Measurements from ENCODE around the gene RNF222. TPM values are rescaled to one million over a fixed set of nuclear protein-coding genes. Genes with fewer than 3 reads are reported as not detected.

RNF222 gene
- total and polyA plus RNA-seq, 2 donors (not counting 1 experiment from before 2014, with no cell fraction given): 3.0 TPM; not detected in 1

DNA sequence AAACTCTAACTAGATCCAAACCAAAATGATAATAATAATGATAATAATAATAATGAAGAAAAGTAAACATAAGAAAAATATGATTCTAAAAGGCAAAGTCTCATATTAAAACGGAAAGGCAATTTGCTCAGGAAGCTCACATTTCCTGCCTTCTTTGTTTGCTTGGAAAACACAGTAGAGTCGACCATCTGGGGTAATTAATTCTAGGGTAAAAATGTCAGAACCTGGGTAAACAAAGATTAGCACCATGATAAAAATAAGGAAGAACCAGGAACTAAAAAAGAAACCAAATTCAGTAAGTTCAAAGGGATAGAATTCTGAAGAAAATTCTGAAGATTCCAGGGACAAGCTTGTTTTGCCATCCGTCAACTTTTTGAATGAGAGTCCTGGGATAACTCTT, 37.4 kb downstream of the RNF222 start:
- Histone ChIP-seq H3K27ac (ENCODE audit: low read length in 2 of 2) (no peak overlapping the region), H3K9me3 (ENCODE audit: control extremely low read depth in 1 of 3, control insufficient read depth in 2 of 3, insufficient read depth in 1 of 3, low read length in 2 of 3) (no peaks in the 10 kb centered on the region), H3K79me2 (ENCODE audit: control insufficient read depth, insufficient read depth, low read length) (no peaks in the 10 kb centered on the region), H3K4me1 (ENCODE audit: control insufficient read depth in 2 of 2, insufficient read depth in 2 of 2, low read length in 2 of 2) (no peaks in the 10 kb centered on the region), H3K36me3 (replicated peaks in 1 of 2; ENCODE audit: control extremely low read depth in 1 of 2, control insufficient read depth in 1 of 2, extremely low read depth in 1 of 2, insufficient read depth in 2 of 2, low read length in 1 of 2) (peaks cover 0 to 4% of the 10 kb centered on the region in 2 experiments), H3K4me2 (replicated peaks; ENCODE audit: low read depth, low read length, poor library complexity, severe bottlenecking) (no peak overlapping the region), H3K4me3 (ENCODE audit: control extremely low read depth in 1 of 5, extremely low read depth in 1 of 5, insufficient read depth in 1 of 5, low read depth in 2 of 5, low read length in 4 of 5) (no peak overlapping the region), H2AFZ (ENCODE audit: insufficient read depth, low read depth, low read length, poor library complexity, severe bottlenecking) (no peak overlapping the region), H3K27me3 (replicated peaks in 1 of 4; ENCODE audit: control extremely low read depth in 1 of 4, control insufficient read depth in 3 of 4, insufficient read depth in 4 of 4, low read length in 3 of 4) (no peaks in the 10 kb centered on the region), H3K9ac (ENCODE audit: low read length) (no peak overlapping the region), H4K20me1 (ENCODE audit: control insufficient read depth, insufficient read depth, low read length, poor library complexity, severe bottlenecking) (no peaks in the 10 kb centered on the region)
- Mint-ChIP-seq H3K9me3 (ENCODE audit: insufficient read depth) (no peaks in the 10 kb centered on the region), H3K4me3 (no peak overlapping the region), H3K27ac (no peak overlapping the region), H3K27me3 (no peaks in the 10 kb centered on the region), H3K4me1 (no peaks in the 10 kb centered on the region)
- TF ChIP-seq, protein P1, sequence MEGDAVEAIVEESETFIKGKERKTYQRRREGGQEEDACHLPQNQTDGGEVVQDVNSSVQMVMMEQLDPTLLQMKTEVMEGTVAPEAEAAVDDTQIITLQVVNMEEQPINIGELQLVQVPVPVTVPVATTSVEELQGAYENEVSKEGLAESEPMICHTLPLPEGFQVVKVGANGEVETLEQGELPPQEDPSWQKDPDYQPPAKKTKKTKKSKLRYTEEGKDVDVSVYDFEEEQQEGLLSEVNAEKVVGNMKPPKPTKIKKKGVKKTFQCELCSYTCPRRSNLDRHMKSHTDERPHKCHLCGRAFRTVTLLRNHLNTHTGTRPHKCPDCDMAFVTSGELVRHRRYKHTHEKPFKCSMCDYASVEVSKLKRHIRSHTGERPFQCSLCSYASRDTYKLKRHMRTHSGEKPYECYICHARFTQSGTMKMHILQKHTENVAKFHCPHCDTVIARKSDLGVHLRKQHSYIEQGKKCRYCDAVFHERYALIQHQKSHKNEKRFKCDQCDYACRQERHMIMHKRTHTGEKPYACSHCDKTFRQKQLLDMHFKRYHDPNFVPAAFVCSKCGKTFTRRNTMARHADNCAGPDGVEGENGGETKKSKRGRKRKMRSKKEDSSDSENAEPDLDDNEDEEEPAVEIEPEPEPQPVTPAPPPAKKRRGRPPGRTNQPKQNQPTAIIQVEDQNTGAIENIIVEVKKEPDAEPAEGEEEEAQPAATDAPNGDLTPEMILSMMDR (IDR thresholded peaks at IDR 0.05): no peak
- no peak for TF ChIP-seq EZH2 (IDR thresholded peaks at IDR 0.05; ENCODE audit: borderline replicate concordance, insufficient read depth, low read depth, low read length, poor library complexity, severe bottlenecking)
- intact Hi-C loops (cut with micrococcal nuclease): no loop called here
- 71% methylated on average over 1 of the region's 3 CpGs for WGBS (ENCODE audit: insufficient coverage)
- CTCF ChIA-PET: no interaction called here
- no peak for DNase-seq
- ATAC-seq (ENCODE audit: low read depth): no peak
- POLR2A ChIA-PET: no interaction called here

DNA sequence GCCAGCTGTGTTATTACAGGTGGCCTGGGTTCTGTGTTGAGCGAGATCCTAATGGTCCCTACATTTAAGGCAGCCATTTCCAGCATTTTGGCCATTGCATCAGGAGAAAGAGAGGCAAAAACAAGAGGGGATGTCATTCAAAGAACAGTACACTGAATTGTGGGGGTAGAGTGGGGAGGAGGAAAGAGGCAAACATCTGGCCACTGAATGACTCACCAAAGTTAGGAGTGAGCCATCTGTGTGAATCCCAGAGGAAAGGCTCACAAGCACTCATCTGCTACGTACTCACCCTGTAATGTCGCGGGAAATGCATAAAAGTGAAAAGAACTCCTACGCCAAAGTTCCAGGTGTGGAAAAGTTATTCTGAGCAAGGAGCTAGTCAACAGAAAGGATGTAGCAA, 37.9 kb downstream of the RNF222 start:
- Histone ChIP-seq H3K4me3 (ENCODE audit: control extremely low read depth in 1 of 5, extremely low read depth in 1 of 5, insufficient read depth in 1 of 5, low read depth in 2 of 5, low read length in 4 of 5) (no peak overlapping the region), H3K27me3 (replicated peaks in 1 of 4; ENCODE audit: control extremely low read depth in 1 of 4, control insufficient read depth in 3 of 4, insufficient read depth in 4 of 4, low read length in 3 of 4) (no peaks in the 10 kb centered on the region), H3K79me2 (ENCODE audit: control insufficient read depth, insufficient read depth, low read length) (no peaks in the 10 kb centered on the region), H3K9ac (ENCODE audit: low read length) (no peak overlapping the region), H3K27ac (ENCODE audit: low read length in 2 of 2) (no peak overlapping the region), H3K4me2 (replicated peaks; ENCODE audit: low read depth, low read length, poor library complexity, severe bottlenecking) (no peak overlapping the region), H4K20me1 (ENCODE audit: control insufficient read depth, insufficient read depth, low read length, poor library complexity, severe bottlenecking) (no peaks in the 10 kb centered on the region), H2AFZ (ENCODE audit: insufficient read depth, low read depth, low read length, poor library complexity, severe bottlenecking) (no peak overlapping the region), H3K9me3 (ENCODE audit: control extremely low read depth in 1 of 3, control insufficient read depth in 2 of 3, insufficient read depth in 1 of 3, low read length in 2 of 3) (no peaks in the 10 kb centered on the region), H3K36me3 (replicated peaks in 1 of 2; ENCODE audit: control extremely low read depth in 1 of 2, control insufficient read depth in 1 of 2, extremely low read depth in 1 of 2, insufficient read depth in 2 of 2, low read length in 1 of 2) (peaks cover 0 to 3% of the 10 kb centered on the region in 2 experiments), H3K4me1 (ENCODE audit: control insufficient read depth in 2 of 2, insufficient read depth in 2 of 2, low read length in 2 of 2) (no peaks in the 10 kb centered on the region)
- Mint-ChIP-seq H3K9me3 (ENCODE audit: insufficient read depth) (no peaks in the 10 kb centered on the region), H3K4me3 (no peak overlapping the region), H3K27ac (no peak overlapping the region), H3K4me1 (no peaks in the 10 kb centered on the region), H3K27me3 (no peaks in the 10 kb centered on the region)
- no peak for DNase-seq
- 100% methylated on average over 1 of the region's 5 CpGs for WGBS (ENCODE audit: insufficient coverage)
- POLR2A ChIA-PET: no interaction called here
- no peak for ATAC-seq (ENCODE audit: low read depth)
- intact Hi-C loops (cut with micrococcal nuclease): no loop called here
- TF ChIP-seq, protein P1 (IDR thresholded peaks at IDR 0.05): no peak
- TF ChIP-seq EZH2 (IDR thresholded peaks at IDR 0.05; ENCODE audit: borderline replicate concordance, insufficient read depth, low read depth, low read length, poor library complexity, severe bottlenecking): no peak
- CTCF ChIA-PET: no interaction called here

Measured in B cell (primary cell).